Neural cell (in vitro differentiated cells): ENCODE results near the gene FFAR3.

Experiments used
- CTCF ChIP-seq: fragments of 450-650 bp; IDR thresholded peaks from 2 replicates; pipeline ENCODE4 v1.5.1; 2014; ENCODE audit warnings: antibody characterized with exemption, mild to moderate bottlenecking, moderate library complexity; ENCODE audit not compliant: poor library complexity, severe bottlenecking
- EP300 ChIP-seq: fragments of 450-650 bp; conservative IDR thresholded peaks from 2 replicates; pipeline ENCODE4 v1.6.1; 2014; ENCODE audit warnings: antibody characterized with exemption, mild to moderate bottlenecking, moderate library complexity; ENCODE audit not compliant: poor library complexity, severe bottlenecking
- POLR2AphosphoS5 ChIP-seq: IDR thresholded peaks from 2 replicates; pipeline ENCODE4 v1.6.1; 2012
- REST ChIP-seq: IDR thresholded peaks from 2 replicates; pipeline ENCODE4 v1.6.1; 2012; ENCODE audit warnings: borderline replicate concordance

- no peak for TF ChIP-seq EP300
- TF ChIP-seq CTCF = no peak
- TF ChIP-seq POLR2AphosphoS5 = no peak
- no peak for TF ChIP-seq REST
These were observed 21.9 kb upstream of the FFAR3 start for GRCh38 chr19:35336166-35336955.
